HepG2 (cell line): ENCODE results near the gene TMEM217.

ENCODE experiments used
- DPF2 ChIP-seq: sonication (generic); formaldehyde crosslinking; IDR thresholded peaks from 2 replicates; pipeline ENCODE4 v1.4.0; 2020; ENCODE audit warnings: mild to moderate bottlenecking, low read depth, missing genetic modification reagents, borderline replicate concordance
- NONO ChIP-seq, 2 experiments: fragments of 450-650 bp in 1 of 2; sonication (generic) in 1 of 2; formaldehyde crosslinking in 1 of 2; IDR thresholded peaks in 1 of 2; conservative IDR thresholded peaks in 1 of 2; 2 replicates each; pipeline versions ENCODE4 v1.6.1 to v1.8.0; 2017 to 2022; ENCODE audit warnings: mild to moderate bottlenecking in 1 of 2, missing genetic modification reagents in 1 of 2, moderate library complexity in 1 of 2
- NR2F1 ChIP-seq, 2 experiments: fragments of 450-650 bp in 1 of 2; formaldehyde crosslinking in 1 of 2; IDR thresholded peaks; 2 replicates each; pipeline versions ENCODE4 v1.5.0 to v1.6.1; 2016 to 2020; ENCODE audit warnings: mild to moderate bottlenecking in 1 of 2, missing compliant biosample characterization in 1 of 2, missing genetic modification reagents in 1 of 2, moderate library complexity in 1 of 2
- SIN3A ChIP-seq: IDR thresholded peaks from 2 replicates; pipeline ENCODE4 v1.6.1; 2011; ENCODE audit warnings: low read depth, mild to moderate bottlenecking, control low read depth, low read length, borderline replicate concordance
- XRCC5 ChIP-seq: fragments of 200-400 bp; formaldehyde crosslinking; optimal IDR thresholded peaks from 2 replicates; pipeline ENCODE3; 2017; ENCODE audit warnings: mild to moderate bottlenecking, low read length
- ZSCAN20 ChIP-seq: sonication (generic); formaldehyde crosslinking; IDR thresholded peaks from 2 replicates; pipeline ENCODE4 v1.4.0; 2020; ENCODE audit warnings: missing genetic modification reagents, mild to moderate bottlenecking, borderline replicate concordance
- TF ChIP-seq, protein P1 (sequence below): sonication (generic); formaldehyde crosslinking; IDR thresholded peaks from 2 replicates; pipeline ENCODE4 v1.5.1; 2020; ENCODE audit warnings: mild to moderate bottlenecking, missing genetic modification reagents, borderline replicate concordance
- TF ChIP-seq, protein P2 (sequence below): IDR thresholded peaks from 2 replicates; pipeline ENCODE4 v1.6.1; 2016; ENCODE audit warnings: mild to moderate bottlenecking, missing biosample characterization, missing genetic modification reagents
- TF ChIP-seq, protein P3 (sequence below): sonication (generic); formaldehyde crosslinking; IDR thresholded peaks from 2 replicates; pipeline ENCODE4 v1.4.0; 2020; ENCODE audit warnings: mild to moderate bottlenecking, low read depth, missing genetic modification reagents
- TF ChIP-seq, protein P4 (sequence below): IDR thresholded peaks from 2 replicates; pipeline ENCODE4 v1.6.1; 2012; ENCODE audit warnings: inconsistent platforms

DNA sequence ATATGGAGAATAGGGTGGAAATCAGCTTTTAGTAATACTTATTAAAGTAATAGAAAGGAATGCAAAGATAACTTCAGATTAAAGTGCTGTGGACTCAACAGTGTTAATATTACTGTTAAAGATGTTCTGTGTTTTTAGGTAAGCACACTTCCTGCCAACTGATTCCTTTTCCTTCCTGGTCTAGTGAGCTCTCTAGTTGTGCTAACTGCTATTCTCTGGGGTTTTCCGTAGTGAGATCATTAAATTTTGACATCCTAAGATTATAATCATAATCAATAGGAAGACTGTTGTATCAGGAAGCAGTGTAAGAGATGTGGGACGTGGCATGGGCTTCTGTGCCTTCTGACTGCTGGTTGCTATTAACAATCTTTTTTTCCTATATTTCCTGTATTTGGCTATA, 1.2 kb upstream of the TMEM217 start:
- TF ChIP-seq ZSCAN20 (CRISPR knock-in tag) = no peak
- TF ChIP-seq, protein P1, sequence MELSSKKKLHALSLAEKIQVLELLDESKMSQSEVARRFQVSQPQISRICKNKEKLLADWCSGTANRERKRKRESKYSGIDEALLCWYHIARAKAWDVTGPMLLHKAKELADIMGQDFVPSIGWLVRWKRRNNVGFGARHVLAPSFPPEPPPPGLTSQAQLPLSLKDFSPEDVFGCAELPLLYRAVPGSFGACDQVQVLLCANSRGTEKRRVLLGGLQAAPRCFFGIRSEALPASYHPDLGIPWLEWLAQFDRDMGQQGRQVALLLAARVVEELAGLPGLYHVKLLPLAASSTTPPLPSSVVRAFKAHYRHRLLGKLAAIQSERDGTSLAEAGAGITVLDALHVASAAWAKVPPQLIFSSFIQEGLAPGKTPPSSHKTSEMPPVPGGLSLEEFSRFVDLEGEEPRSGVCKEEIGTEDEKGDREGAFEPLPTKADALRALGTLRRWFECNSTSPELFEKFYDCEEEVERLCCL = no peak
- TF ChIP-seq XRCC5 = no peak
- TF ChIP-seq, protein P2, sequence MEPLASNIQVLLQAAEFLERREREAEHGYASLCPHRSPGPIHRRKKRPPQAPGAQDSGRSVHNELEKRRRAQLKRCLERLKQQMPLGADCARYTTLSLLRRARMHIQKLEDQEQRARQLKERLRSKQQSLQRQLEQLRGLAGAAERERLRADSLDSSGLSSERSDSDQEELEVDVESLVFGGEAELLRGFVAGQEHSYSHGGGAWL (CRISPR knock-in tag) = no peak
- TF ChIP-seq, protein P3, sequence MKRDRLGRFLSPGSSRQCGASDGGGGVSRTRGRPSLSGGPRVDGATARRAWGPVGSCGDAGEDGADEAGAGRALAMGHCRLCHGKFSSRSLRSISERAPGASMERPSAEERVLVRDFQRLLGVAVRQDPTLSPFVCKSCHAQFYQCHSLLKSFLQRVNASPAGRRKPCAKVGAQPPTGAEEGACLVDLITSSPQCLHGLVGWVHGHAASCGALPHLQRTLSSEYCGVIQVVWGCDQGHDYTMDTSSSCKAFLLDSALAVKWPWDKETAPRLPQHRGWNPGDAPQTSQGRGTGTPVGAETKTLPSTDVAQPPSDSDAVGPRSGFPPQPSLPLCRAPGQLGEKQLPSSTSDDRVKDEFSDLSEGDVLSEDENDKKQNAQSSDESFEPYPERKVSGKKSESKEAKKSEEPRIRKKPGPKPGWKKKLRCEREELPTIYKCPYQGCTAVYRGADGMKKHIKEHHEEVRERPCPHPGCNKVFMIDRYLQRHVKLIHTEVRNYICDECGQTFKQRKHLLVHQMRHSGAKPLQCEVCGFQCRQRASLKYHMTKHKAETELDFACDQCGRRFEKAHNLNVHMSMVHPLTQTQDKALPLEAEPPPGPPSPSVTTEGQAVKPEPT = no peak
- TF ChIP-seq SIN3A = no peak
- TF ChIP-seq, protein P4, sequence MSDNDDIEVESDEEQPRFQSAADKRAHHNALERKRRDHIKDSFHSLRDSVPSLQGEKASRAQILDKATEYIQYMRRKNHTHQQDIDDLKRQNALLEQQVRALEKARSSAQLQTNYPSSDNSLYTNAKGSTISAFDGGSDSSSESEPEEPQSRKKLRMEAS = no peak
- TF ChIP-seq NONO (IDR thresholded peaks at IDR 0.05) = no peak
- no peak for TF ChIP-seq NONO (CRISPR knock-in tag; conservative IDR thresholded peaks at IDR 0.05)
- no peak for TF ChIP-seq NR2F1 (CRISPR knock-in tag; IDR thresholded peaks at IDR 0.05)
- no peak for TF ChIP-seq DPF2
